GM18498 (cell line): ENCODE data around the gene NAGA.

Experiments
- ATAC-seq: cut with Tn5 transposase; IDR thresholded peaks from one replicate; pipeline ENCODE4 v1.9.1; 2021; ENCODE audit warnings: mild to moderate bottlenecking, moderate library complexity; ENCODE audit not compliant: unreplicated experiment

The NAGA gene

DNA sequence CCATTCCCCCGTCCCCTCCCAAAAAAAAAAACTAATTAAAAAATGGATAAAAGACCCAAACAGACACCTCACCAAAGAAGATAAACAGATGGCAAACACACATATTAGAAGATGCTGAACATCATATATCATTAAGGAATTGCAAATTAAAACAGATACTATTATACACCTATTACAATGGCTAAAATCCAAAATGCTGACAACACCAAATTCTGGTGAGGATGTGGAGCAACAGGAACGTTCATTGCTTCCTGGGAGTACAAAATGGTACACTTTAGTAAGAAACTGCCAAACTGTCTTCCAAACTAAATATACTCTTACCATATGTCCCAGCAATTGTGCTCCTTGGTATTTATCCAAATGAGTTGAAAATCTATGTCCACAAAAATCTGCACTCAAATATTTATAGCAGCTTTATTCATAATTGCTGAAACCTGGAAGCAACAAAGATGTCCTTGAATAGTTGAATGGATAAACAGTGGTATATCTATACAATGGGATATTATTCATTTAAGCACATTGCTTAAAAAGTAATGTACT, 19.9 kb downstream of the NAGA start:
- ATAC-seq = no peak

DNA sequence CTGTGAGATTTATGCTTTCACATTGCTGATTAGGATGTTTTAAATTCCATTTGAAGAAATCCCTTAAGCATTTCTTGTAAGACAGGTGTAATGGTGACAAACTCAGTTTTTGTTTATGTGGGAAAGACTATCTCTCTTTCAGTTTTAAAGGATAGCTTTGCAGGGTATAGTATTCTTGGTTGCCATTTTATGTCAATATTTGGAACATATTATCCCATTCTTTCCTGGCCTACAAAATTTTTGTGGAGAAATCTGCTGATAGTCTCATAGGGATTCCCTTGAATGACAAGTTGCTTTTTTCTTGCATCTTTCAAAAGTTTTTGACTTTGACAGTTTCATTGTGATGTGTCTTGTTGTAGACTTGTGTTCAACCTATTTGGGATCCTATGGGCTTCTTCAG, 28.8 kb downstream of the NAGA start:
- no peak for ATAC-seq

DNA sequence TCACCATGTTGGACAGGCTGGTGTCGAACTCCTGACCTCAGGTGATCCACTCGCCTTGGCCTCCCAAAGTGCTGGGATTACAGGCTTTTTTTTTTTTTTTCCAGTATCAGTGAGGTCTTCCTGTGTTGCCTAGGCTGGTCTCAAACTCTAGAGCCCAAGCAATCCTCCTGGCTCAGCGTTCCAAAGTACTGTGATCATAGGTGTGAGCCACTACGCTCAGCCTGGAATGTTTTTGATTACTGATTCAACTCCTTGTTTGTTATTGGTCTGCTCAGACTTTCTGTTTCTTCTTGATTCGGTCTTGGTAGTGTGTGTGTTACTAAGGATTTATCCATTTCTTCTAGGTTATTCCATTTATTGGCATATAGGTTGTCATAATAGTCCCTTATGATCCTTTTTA, 31.3 kb downstream of the NAGA start:
- no peak for ATAC-seq

DNA sequence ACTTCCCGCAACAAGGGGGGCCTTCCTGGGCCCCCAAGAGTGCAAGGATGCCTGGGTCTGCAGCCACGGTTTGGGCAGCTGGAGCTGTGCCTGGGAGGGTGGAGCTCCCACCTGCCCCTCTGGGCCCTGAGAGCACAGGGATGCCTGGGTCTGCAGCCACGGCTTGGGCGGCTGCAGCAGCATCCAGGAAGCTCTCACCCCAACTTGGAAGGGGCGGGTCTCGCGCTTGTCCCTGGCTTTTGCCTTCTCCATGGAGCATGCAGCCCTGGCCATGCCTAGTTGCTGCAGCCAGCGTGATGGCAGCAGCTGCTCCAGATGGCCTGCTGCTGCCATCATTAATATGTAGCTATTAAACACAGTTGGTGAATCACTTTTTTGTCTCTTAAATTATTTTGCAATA, 35.4 kb downstream of the NAGA start:
- no peak for ATAC-seq

DNA sequence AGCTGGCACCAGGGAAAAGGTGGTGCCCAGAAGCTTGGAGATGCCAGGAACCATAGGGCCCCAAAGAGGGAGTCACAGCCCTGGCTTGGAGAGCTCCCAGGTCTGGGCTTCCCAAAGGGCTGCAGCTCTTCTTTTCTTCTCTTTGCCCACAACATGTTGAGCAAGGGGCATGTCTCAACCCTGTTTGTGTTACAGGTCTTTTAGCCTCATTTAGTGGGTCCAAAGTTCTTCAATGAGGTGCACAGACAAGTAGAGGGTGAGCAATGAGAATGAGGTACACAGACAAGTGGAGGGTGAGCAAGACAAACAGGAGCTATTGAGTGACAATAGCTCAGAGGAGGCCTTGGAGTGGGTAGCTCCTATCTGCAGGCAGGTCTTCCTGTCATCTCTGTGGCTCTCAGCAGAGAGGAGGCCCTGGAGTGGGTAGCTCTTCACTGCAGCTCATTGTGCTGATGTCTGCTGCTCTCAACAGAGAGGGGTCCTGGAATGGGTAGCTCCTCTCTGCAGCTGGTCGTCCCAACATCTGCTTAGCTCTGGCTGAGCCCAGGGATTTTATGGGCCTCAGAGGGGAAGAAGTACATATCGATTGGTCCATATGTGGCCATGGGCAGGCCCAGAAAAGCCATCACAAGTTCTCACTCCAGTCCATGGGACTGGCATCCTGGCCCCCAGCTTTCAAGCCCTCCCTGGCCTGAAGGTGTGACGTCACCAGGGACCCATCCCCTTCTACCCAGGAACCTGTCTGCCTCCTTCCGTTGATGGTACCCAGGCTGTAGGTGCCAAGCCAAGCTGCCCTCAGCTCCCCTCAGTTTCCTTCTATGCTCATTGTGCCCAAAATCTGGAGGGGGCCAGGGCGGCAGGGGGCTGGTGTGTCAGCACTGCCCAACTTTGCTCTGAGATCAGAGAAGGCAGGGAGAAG, 37.1 kb downstream of the NAGA start:
- ATAC-seq = no peak

DNA sequence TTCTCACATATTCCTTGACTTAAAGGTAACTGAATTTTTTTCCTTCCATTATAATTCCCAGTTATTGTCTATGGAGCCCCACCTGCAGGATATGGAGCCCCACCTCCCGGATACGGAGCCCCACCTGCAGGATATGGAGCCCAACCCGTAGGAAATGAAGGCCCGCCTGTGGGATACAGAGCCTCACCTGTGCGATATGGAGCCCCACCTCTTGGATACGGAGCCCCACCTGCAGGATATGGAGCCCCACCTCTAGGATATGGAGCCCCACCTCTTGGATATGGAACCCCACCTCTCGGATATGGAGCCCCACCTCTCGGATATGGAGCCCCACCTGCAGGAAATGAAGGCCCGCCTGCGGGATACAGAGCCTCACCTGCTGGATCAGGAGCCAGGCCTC, 43.9 kb downstream of the NAGA start:
- no peak for ATAC-seq

DNA sequence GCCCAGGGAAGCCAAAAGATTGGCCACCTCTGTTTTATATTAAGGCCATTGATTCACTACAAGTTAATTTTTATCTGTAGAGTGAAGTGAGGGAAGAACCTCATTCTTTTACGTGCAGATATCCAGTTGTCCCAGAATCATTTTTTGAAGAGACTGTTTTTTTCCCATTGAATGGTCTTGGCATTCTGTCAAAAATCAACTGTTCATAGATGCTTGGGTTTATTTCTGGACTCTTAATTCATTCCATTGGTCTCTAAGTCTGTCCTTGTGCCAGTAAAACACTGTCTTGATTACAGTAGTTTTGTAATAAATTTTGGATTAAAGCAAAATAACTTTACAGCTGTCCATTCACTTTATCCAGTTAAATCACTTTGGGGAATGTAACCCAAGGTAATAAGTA, 45.2 kb downstream of the NAGA start:
- no peak for ATAC-seq

DNA sequence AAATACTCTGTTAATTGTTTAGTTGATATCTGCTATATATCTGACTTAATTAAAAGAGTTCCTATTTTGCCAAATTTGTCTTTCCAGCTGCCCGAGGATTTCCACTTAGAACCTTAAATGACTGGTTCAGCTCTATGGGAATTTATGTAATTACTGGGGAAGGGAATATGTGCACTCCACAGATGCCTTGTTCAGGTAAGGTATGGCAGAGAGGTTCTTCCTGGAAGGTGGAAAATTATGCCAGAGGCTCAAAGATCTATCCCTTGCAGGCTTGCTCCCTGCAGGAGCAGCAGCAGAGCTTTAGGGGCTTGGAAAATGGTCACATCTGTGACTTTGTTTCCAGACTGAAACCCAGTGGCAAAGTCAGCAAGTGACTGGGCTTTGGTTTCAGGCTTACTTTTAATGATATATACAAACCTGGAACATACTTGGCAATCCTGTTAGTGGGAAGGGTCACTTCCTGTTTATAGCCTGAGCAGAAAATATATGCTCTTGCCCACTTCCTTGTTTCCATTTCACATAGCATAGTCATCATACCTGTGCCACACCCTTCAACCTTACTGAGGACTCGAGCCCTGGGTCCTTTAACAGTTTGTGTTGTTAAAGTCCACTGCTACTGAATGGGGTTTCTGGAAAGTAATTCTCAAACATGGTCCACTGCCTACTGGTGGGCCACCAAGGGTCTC, 48.3 kb downstream of the NAGA start:
- ATAC-seq = no peak

DNA sequence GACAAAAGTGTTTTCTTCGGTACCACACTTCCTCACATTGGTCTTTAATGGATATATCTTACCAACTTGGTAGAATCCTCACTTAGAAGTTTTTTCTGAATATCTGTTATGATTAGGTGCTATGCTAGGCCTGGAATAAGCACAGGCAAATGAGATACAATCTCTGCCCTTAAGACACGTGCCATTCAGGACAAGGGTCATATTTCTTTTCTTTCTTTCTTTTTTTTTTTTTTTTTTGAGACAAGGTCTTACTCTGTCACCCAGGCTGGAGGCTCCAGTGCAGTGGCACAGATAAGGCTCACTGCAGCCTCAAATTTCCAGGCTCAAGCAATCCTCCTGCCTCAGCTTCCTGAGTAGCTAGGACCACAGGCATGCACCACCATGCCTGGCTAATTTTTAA, 49.0 kb downstream of the NAGA start:
- no peak for ATAC-seq

DNA sequence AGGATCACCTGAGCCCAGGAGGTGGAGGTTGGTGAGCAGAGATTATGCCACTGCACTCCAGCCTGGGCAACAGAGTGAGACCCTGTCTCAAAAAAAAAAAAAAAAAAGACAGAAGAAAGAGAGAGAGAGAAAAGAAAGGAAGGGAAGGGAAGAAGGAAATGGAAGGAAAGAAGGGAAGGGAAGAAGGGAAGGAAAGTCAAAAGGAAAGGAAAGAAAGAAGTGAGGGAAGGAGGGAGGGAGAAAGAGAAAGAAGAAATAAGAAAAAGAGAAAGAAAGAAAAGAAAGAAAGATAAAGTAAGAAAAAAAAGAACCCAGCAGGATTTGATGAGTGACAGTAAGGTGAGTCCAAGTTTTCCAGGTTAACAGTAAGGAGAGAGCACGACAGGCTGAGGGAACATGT, 52.4 kb downstream of the NAGA start:
- no peak for ATAC-seq

DNA sequence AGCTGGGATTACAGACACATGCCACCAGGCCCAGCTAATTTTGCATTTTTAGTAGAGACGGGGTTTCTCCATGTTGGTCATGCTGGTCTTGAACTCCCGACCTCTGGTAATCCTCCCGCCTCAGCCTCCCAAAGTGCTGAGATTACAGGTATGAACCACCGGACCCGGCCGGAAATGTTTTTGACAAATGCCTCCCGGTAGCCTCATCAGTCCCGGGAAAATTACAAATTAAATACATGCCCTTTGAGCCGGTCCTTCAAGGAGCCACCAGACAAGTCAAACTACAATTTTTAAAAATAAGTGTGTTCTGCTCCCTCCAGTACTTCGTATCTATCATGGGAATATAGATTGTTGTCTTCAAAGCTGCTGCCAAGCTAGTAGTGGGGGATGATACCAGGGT, 54.5 kb downstream of the NAGA start:
- no peak for ATAC-seq

DNA sequence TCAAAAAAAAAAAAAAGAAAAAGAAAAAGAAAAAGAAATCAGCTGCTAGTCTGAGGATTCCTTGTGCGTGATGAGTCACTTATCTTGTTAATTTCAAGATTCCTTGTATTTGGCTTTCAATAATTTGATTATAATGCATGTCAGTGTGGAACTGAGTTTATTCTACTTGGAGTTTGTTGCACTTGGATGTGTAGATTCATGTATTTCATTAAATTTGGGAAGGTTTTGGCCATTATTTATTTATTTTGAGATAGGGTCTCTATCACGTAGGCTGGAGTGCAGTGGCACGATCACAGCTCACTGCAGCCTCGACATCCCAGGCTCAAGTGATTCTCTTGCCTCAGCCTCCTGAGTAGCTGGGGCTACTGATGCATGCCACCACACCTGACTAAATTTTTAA, 57.2 kb downstream of the NAGA start:
- ATAC-seq = no peak

DNA sequence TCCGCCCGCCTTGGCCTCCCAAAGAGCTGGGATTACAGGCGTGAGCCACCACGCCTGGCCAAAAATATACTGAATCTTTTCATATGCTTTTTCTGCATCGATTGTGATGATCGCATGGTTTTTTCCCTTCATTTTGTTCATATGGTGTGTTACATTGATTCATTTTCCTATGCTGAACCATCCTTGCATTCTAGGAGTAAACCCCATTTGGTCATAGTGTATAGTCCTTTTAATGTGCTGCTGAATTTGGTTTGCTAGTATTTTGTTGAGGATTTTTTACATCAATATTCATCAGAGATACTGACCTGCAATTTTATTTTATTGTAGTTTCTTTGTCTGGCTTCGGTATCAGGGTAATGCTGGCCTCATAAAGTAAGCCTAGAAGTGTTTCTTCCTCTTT, 59.8 kb downstream of the NAGA start:
- ATAC-seq = no peak
